Stimulated activated naive CD8-positive, alpha-beta T cell treated with anti-CD3 and anti-CD28 coated beads, Interleukin-15, amount 100 ng/mL, for 72 hours (primary cell): ENCODE measurements around the gene GTSE1.
"Not testable (repeated sequence)": the region's sequence is repeated elsewhere in the genome, so short reads cannot be mapped to it uniquely, and the experiment has no call there.

Source experiments
- ATAC-seq: fragments of 150-1000 bp; cut with Tn5 transposase; 2 replicates; pipeline ENCODE4 v1.10.0; 2021; ENCODE audit warnings: mild to moderate bottlenecking, moderate library complexity
- DNase-seq, 2 donors: peaks; one replicate each; pipeline ENCODE4 v3.0.0; 2021 to 2022
- H3K27ac Mint-ChIP-seq, 2 donors: one replicate each; pipeline ENCODE4 v1.8.0; 2022; ENCODE audit warnings: mild to moderate bottlenecking in 2 of 2, mixed read lengths in 2 of 2, moderate library complexity in 2 of 2
- H3K27me3 Mint-ChIP-seq: one replicate; pipeline ENCODE4 v1.8.0; 2022; ENCODE audit warnings: mixed read lengths
- H3K4me1 Mint-ChIP-seq: one replicate; pipeline ENCODE4 v1.8.0; 2022; ENCODE audit warnings: mild to moderate bottlenecking, mixed read lengths
- H3K4me3 Mint-ChIP-seq, 2 donors: one replicate each; pipeline ENCODE4 v1.8.0; 2022; ENCODE audit warnings: mild to moderate bottlenecking in 2 of 2, mixed read lengths in 2 of 2, moderate library complexity in 1 of 2
- H3K9me3 Mint-ChIP-seq, 2 donors: one replicate each; pipeline ENCODE4 v1.8.0; 2022; ENCODE audit warnings: mixed read lengths in 2 of 2

The GTSE1 gene, protein sequence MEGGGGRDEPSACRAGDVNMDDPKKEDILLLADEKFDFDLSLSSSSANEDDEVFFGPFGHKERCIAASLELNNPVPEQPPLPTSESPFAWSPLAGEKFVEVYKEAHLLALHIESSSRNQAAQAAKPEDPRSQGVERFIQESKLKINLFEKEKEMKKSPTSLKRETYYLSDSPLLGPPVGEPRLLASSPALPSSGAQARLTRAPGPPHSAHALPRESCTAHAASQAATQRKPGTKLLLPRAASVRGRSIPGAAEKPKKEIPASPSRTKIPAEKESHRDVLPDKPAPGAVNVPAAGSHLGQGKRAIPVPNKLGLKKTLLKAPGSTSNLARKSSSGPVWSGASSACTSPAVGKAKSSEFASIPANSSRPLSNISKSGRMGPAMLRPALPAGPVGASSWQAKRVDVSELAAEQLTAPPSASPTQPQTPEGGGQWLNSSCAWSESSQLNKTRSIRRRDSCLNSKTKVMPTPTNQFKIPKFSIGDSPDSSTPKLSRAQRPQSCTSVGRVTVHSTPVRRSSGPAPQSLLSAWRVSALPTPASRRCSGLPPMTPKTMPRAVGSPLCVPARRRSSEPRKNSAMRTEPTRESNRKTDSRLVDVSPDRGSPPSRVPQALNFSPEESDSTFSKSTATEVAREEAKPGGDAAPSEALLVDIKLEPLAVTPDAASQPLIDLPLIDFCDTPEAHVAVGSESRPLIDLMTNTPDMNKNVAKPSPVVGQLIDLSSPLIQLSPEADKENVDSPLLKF

DNA sequence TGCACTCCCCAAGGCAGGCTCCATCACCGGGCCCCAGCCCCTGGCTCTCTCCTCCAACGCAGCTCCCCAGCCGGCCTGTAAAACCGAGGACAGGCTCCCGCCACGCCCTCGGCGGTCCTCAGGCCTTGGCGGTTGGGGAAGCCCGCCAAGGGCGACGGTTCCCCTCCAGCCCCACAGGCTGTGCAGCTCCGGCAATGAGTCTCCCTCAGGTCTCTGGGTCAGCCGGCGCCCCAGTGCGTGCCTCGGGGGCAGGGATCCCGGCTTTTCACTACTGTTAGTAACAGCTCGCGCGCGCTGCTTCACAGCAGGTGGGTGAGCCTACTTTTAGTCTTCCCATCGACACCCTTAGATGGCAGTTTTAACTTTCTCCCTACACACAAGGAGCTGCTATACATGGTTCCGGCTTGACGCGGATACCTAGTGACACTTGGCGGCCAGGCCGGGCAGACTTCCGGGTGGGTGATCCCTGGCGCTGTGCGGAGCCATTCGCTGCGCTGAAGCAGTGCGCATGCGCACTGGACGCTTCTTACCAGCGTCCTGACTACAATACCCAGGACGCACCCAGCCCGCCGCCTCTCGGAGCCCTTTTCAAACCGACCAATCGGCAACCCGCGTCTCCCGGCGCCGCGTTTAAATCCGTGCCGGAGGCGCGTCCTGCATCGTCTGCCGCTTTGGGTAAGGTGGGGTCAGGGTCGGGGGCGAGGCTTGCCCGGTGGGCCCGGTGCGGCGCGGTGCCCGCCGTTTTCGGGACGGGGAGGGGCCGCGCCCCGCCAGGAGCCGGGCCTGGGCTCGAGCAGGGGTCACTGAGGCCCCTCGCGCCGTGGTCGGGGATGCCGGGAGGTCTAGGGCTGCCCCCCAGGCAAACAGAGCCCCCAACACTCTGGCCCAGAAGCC, at the start of gene GTSE1:
GTSE1 (plus strand) TSS at position 614 of the 894 bp plus-strand sequence. CDS start 531 bp downstream, outside the sequence.
- H3K9me3 Mint-ChIP-seq: peaks cover 0 to 8% of the 10 kb centered on the region in 2 donors
- peaks cover 56% of the 10 kb centered on the region for H3K4me1 Mint-ChIP-seq
- ATAC-seq: peak; percentile 99
- DNase-seq: peak; percentile 96 to 98
- no peaks in the 10 kb centered on the region for H3K27me3 Mint-ChIP-seq
- peak within 1 kb of the TSS; percentile 93 for H3K4me3 Mint-ChIP-seq
- H3K27ac Mint-ChIP-seq: peak within 1 kb of the TSS; percentile 92 to 96

DNA sequence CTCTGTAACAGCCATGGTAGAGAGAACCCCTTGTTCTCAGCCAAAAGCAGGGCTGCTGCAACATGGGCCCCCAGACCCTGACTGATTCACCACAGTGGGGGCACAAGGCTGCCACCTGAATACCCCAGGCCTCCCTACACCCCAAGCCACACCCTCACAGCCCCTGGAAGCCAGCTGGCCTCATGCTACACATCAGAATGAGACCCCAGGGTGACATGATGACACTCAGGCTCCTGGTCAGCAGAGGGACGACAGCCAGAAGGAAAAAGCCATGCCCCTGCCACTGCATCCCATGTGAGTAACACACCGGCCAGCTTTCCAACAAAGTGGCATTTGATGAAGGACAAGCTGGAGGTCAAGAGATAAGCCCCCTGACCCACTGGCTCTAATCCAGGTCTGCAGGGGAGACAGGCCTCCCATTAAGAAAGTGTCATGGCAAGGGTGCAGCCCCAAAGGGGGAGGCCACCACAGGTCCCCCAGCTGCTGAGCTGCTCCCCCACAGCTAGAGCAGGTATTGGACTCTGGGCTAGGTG, 49.2 kb upstream of the GTSE1 start:
- ATAC-seq (no peak), DNase-seq (no peak)
- Mint-ChIP-seq H3K27ac (no peak overlapping the region), H3K27me3 (no peaks in the 10 kb centered on the region), H3K4me3 (no peak overlapping the region), H3K9me3 (no peaks in the 10 kb centered on the region), H3K4me1 (peaks cover 42% of the 10 kb centered on the region)

DNA sequence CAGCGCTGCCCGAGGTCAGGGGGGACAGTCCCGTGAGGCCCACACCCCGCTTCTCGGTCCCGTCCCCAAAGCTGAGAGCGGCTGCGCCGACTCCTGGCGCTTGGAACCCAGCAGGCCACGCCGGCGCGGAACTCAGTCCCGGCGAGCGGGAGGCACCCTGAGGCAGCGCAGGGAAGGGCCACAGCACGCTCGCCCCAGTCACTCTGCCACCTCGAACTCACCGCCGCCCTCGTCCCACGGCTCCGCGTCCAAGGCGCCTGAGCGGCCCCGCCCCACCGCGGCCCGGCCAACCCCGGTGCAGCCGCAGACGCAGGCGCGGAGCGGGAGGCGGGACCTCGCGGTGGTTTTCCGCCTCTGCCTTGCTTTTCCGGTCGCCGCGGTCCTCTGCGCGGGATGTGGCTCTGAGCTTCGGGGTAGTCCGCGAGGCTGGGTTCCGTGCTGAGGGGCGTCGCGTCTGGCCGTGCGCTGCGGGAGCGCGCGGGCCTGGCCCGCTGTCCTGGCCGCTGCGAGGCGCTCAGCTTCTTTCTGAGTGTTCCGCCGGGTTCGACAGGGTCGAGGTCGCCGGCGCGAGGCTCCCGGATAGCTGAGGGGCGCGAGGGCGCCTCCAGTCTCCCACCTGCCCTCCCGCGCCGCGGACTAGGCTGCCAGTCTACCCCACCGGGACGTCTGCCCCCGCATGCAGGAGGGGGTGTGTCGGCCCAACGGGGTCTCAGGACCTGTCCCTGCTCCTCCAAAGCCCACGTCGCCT, 46.5 kb upstream of the GTSE1 start, which contains the start of gene CDPF1:
CDPF1 (minus strand) TSS at position 259 of the 748 bp plus-strand sequence. CDS start 2,009 bp downstream, outside the sequence.
- DNase-seq (peak; percentile 89 to 90), ATAC-seq (peak; percentile 93)
- no peaks in the 10 kb centered on the region for H3K27me3 Mint-ChIP-seq
- H3K9me3 Mint-ChIP-seq: no peaks in the 10 kb centered on the region
- peaks cover 55% of the 10 kb centered on the region for H3K4me1 Mint-ChIP-seq
- peak within 1 kb of the TSS; percentile 71 to 94 for H3K27ac Mint-ChIP-seq
- H3K4me3 Mint-ChIP-seq: peak within 1 kb of the TSS; percentile 89 to 94

DNA sequence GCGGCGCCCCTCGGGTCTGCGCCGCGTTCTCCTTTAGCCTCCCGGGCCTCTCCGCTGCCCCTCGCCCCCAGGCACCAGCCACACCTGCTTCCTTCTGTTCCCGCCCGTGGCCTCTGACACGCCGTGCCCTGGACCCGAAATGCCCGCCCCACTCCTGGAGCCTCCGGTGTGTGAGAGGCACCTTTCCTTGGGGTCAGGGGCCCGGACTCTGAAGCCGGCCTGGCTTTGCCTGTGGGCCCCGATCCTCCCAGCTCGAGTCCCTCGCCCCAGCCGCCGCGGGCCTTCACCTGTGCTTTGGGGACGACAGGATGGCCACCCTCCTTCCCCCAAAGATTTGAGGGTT, 45.9 kb upstream of the GTSE1 start:
- ATAC-seq (no peak), DNase-seq (peak in 1 of 2 donors; percentile 25)
- peaks cover 55% of the 10 kb centered on the region for H3K4me1 Mint-ChIP-seq
- H3K9me3 Mint-ChIP-seq: no peaks in the 10 kb centered on the region
- no peaks in the 10 kb centered on the region for H3K27me3 Mint-ChIP-seq
- H3K27ac Mint-ChIP-seq: peak overlapping the region; percentile 69 to 94
- peak overlapping the region; percentile 89 to 94 for H3K4me3 Mint-ChIP-seq

DNA sequence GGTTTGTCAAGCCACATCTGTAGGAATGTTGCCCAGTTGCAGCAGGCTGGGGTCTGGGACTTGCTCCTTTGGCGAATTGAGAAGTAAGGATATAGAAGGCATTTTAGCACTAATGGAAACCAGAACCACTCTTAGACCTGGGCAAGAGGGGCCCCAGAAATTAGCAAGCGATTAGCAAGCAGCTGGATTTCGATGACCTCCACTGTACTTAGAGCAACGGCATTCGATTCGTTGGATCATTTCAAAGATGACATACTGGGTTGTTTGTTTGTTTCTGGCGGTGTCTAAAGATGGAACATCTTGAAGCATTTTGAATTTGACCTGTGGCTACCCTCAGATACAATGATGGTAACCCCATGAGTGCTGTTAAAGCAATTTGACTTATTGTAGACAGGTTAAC, 45.4 kb upstream of the GTSE1 start:
- Mint-ChIP-seq H3K27ac (peak overlapping the region; percentile 69 to 94), H3K9me3 (no peaks in the 10 kb centered on the region), H3K4me3 (peak overlapping the region; percentile 89 to 94), H3K4me1 (peaks cover 52% of the 10 kb centered on the region), H3K27me3 (no peaks in the 10 kb centered on the region)
- no peak for DNase-seq
- ATAC-seq: no peak

DNA sequence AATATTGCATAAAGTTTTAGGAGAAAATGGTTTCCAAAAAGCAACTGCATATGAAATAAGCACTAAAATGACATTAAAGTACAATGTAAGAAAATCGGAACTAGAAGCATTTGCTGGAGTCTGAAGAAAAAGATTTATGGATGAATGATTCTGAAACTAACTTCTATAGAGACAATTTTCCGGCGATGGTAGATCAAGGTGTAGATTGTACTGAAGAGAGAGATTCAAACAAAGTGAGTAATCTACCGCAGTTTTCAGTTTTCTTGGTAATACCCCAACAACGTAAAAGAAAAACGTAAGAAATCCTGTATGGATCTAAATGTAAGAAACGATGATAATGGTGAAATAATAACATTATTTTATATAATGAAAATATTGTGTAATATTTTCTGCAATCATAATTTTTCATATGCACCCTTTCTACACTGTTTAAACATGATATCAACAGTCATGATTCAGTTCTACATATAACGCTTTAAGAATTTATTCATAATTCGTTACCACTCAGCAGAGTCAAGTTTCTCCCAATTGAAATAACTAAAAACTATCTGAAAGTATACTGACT, 44.8 kb upstream of the GTSE1 start:
- peak overlapping the region; percentile 89 to 94 for H3K4me3 Mint-ChIP-seq
- no peaks in the 10 kb centered on the region for H3K9me3 Mint-ChIP-seq
- DNase-seq (no peak), ATAC-seq (no peak)
- peaks cover 46% of the 10 kb centered on the region for H3K4me1 Mint-ChIP-seq
- H3K27ac Mint-ChIP-seq: no peak overlapping the region
- no peaks in the 10 kb centered on the region for H3K27me3 Mint-ChIP-seq

DNA sequence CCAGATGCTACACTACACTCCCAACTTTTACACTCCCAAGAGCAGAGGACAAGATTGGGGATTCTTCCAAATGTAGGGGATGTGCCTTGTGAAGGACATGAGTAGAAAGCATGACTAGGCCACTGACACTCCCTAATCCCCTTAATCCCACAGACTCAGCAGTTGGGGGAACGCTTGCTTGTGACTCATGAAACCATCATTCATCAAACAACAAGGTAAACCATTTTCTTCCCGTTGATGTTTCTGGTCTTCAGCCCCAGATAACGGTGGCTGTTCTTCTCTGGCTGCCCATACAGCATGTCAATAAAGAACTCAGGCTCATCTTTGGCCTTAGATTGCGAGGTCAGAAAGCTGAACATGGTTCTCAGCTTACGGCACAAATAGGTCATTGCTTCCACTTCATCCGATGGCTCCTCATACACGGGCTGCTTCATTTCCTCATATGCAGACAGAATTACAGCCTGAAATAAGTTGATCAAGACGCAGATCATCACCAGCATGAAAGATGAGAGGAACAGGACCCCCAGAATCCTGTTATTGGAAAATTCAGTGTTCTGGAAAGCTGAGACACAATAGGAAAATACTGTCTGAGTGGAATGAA, 40.2 kb upstream of the GTSE1 start:
- no peak overlapping the region for H3K4me3 Mint-ChIP-seq
- peaks cover 38% of the 10 kb centered on the region for H3K27me3 Mint-ChIP-seq
- H3K4me1 Mint-ChIP-seq: peaks cover 18% of the 10 kb centered on the region
- no peak for DNase-seq
- ATAC-seq: no peak
- H3K9me3 Mint-ChIP-seq: no peaks in the 10 kb centered on the region
- H3K27ac Mint-ChIP-seq: no peak overlapping the region

DNA sequence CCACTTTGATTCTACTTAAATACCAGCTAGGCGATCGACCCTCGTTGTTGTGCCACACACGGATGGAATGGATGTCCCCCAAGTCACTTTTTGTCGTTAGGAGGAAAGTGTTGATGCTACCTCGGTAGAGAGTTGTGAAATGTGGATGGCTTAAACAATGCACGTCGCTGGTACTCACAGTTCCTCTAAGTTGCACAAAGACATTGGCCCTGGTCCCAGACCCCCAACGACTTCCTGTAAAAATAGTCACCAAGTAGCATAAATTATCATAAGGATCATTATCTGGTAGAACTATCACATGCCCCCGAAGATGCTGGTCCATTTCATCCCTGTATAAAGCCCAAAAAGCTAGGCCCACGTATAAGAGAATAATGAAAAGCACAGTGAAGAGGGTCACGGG, 37.3 kb upstream of the GTSE1 start:
- peaks cover 66% of the 10 kb centered on the region for H3K27me3 Mint-ChIP-seq
- H3K4me3 Mint-ChIP-seq: no peak overlapping the region
- peaks cover 16% of the 10 kb centered on the region for H3K4me1 Mint-ChIP-seq
- no peaks in the 10 kb centered on the region for H3K9me3 Mint-ChIP-seq
- H3K27ac Mint-ChIP-seq: no peak overlapping the region
- ATAC-seq (no peak), DNase-seq (no peak)

DNA sequence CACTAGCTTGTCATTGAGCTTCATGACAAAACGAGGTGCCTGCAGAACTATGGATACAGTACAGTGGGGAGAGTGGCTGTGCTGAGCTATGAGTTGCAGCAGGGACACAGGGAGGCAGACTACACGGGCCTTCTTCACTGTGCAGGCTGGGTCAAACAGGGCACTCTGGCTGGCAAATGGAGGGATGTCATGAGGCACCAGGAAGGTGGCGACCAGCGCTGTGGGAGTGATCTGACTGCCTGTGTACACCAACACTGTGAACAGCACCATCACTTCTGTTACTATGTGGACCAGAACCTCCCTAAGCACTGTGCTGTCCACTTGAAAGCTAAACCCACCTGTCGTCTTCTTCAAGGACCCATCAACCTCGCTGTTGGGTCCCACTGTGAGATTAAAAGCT, 36.6 kb upstream of the GTSE1 start:
- Mint-ChIP-seq H3K9me3 (peaks cover 0 to under 1% of the 10 kb centered on the region in 2 donors), H3K27me3 (peaks cover 73% of the 10 kb centered on the region), H3K4me1 (peaks cover 12% of the 10 kb centered on the region), H3K27ac (no peak overlapping the region), H3K4me3 (no peak overlapping the region)
- ATAC-seq (no peak), DNase-seq (no peak)

DNA sequence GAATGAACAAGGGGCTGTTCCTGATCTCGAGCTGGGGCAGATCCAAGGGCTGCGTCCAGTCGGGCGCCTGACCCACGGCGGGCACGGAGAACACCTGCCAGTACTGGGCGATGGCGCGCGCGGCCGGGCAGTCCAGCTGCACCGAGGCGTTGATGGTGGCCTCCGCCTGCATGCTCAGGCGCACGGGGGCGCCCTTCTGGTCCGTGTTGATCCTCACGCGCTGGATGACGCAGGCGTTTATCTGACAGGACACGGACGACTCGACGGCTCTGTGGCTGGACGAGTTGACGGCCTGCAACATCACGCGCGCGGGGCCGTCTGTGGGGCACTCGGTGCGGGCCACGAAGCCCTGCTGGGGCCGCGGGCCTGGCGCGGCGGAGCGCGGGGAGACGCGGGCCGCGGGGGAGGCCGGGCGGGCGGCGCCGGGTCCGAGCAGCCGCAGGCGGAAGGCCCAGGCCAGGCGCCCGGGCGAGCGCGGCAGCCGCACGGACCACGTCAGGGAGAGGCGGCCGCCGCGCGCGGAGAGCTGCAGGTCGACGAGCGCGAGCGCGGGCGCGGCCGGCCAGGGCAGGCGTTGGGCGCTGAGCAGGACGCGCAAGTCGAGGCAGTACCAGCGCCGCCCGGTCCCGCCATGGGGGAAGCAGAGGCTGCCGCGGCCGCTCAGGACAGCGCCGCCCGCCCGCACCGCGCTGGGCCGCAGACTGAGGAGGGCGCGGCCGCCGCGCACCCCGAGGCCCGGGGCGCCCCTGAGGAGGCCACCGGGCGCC, 34.0 kb upstream of the GTSE1 start:
- Mint-ChIP-seq H3K4me1 (peaks cover 18% of the 10 kb centered on the region), H3K27ac (no peak overlapping the region), H3K4me3 (peak overlapping the region; percentile 46 to 68), H3K9me3 (peaks cover 10 to 14% of the 10 kb centered on the region in 2 donors), H3K27me3 (peaks cover 96% of the 10 kb centered on the region)
- ATAC-seq: peak; percentile 84
- DNase-seq: peak; percentile 44 to 55

DNA sequence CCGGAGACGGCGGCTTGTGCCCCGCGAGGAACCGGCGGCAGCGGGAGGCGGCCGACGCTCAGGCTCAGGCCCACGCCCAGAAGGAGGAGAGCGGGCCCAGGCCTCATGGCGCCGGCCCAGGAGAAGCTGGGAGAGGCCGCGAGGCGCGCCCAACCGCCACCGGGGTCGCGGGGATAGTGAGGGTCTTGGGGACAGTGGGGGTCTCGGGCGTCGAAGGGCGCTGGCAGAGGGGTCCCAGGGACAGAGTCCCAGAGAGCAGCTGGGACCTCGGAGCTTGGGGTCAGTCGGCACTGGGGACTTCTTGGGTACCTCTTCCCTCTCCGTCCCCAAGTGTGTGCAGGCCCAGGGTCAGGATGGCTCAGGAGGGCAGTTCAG, 33.5 kb upstream of the GTSE1 start, which contains the start of gene PKDREJ:
PKDREJ (minus strand) TSS at position 128 of the 375 bp plus-strand sequence; CDS start at position 107, 21 bp downstream.
- ATAC-seq (no peak), DNase-seq (no peak)
- no peak within 1 kb of the TSS for H3K27ac Mint-ChIP-seq
- H3K9me3 Mint-ChIP-seq: peaks cover 10 to 14% of the 10 kb centered on the region in 2 donors
- H3K4me1 Mint-ChIP-seq: peaks cover 22% of the 10 kb centered on the region
- peaks cover 91% of the 10 kb centered on the region for H3K27me3 Mint-ChIP-seq
- H3K4me3 Mint-ChIP-seq: peak within 1 kb of the TSS; percentile 49 to 69

DNA sequence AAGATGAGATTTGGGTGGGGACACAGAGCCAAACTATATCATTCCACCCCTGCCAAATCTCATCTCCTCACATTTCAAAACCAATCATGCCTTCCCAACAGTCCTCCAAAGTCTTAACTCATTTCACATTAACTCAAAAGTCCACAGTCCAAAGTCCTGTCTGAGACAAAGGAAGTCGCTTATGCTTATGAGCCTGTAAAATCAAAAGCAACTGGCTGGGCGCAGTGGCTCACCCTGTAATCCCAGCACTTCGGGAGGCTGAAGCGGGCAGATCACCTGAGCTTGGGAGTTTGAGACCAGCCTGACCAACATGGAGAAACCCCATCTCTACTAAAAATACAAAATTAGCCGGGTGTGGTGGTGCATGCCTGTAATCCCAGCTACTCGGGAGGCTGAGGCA, 32.1 kb upstream of the GTSE1 start:
- H3K27ac Mint-ChIP-seq, ATAC-seq, H3K4me3 Mint-ChIP-seq, DNase-seq: not testable (repeated sequence)
- H3K9me3 Mint-ChIP-seq: peaks cover 10 to 14% of the 10 kb centered on the region in 2 donors
- peaks cover 27% of the 10 kb centered on the region for H3K4me1 Mint-ChIP-seq
- H3K27me3 Mint-ChIP-seq: peaks cover 80% of the 10 kb centered on the region

DNA sequence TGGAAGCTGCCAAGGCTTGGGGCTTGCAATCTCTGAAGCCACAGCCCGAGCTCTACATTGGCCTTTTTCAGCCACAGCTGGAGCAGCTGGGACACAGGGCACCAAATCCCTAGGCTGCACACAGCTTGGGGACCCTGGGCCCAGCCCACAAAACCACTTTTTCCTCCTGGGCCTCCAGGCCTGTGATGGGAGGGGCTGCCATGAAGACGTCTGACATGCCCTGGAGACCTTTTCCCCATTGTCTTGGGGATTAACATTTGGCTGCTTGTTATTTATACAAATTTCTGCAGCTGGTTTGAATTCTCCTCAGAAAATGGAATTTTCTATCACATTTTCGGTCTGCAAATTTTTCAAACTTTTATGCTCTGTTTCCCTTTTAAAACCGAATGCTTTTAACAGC, 31.0 kb upstream of the GTSE1 start:
- not testable (repeated sequence) for H3K4me3 Mint-ChIP-seq, ATAC-seq, DNase-seq, H3K27ac Mint-ChIP-seq
- peaks cover 10 to 14% of the 10 kb centered on the region in 2 donors for H3K9me3 Mint-ChIP-seq
- peaks cover 27% of the 10 kb centered on the region for H3K4me1 Mint-ChIP-seq
- peaks cover 69% of the 10 kb centered on the region for H3K27me3 Mint-ChIP-seq
